ENCODE measurements around the gene RP9. TPM values are rescaled to one million over a fixed set of nuclear protein-coding genes. Genes with fewer than 3 reads are reported as not detected.

RP9 gene
- total and polyA plus RNA-seq, 12 donors, result 4.2 to 23.0 (median 12.1) TPM

DNA sequence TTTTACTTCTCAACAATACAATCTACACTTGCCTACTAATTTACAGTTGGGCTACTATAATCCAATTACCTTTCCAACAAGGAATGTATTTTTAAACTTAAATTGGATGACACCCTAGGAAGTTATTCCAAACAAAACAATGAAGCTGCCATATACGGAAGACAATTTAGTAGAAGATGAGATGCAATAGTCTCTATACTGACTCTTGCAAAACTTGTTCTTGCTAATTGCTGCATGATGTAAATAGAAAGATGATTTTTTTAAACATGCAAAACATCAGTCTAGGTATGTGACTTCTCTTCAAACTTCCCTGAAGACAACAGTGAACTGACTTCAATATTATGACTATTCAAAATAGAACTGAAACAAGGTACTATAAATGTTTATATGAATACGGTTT is 64.2 kb downstream of the RP9 start:
- Histone ChIP-seq H3K4me3 (no peak overlapping the region), H3K27me3 (no peaks in the 10 kb centered on the region), H3K9me3 (replicated peaks in 1 of 3) (no peaks in the 10 kb centered on the region), H3K4me1 (replicated peaks in 1 of 2) (peaks cover 0 to 45% of the 10 kb centered on the region in 2 donors), H3K27ac (no peak overlapping the region), H3K36me3 (replicated peaks in 1 of 2) (no peaks in the 10 kb centered on the region)
- WGBS, 4 donors, result 24 to 73% (median 36%) methylated on average over 2 of the region's 2 CpGs
- TF ChIP-seq, protein P1, sequence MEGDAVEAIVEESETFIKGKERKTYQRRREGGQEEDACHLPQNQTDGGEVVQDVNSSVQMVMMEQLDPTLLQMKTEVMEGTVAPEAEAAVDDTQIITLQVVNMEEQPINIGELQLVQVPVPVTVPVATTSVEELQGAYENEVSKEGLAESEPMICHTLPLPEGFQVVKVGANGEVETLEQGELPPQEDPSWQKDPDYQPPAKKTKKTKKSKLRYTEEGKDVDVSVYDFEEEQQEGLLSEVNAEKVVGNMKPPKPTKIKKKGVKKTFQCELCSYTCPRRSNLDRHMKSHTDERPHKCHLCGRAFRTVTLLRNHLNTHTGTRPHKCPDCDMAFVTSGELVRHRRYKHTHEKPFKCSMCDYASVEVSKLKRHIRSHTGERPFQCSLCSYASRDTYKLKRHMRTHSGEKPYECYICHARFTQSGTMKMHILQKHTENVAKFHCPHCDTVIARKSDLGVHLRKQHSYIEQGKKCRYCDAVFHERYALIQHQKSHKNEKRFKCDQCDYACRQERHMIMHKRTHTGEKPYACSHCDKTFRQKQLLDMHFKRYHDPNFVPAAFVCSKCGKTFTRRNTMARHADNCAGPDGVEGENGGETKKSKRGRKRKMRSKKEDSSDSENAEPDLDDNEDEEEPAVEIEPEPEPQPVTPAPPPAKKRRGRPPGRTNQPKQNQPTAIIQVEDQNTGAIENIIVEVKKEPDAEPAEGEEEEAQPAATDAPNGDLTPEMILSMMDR (IDR thresholded peaks at IDR 0.05), result no peak
- no peak for TF ChIP-seq POLR2A (IDR thresholded peaks at IDR 0.05)
- intact Hi-C loops (cut with DNase I), result no loop called here
- no peak for DNase-seq

Small RNA genes within 50 kb of the gene (small RNA-seq; reads per million reads assigned to genes)
- gene AC074338.1 (0 reads per million in 2 donors), gene RN7SL505P (0 reads per million in 2 donors)

Other genes with a start within 250 kb of the RP9 start
- 10 to 100 TPM; 17.9 to 57.0 (median 25.8) TPM for gene KBTBD2, start 217.6 kb downstream of the RP9 start, total RNA-seq
- gene KBTBD2, start 217.6 kb downstream of the RP9 start, polyA plus RNA-seq, result 10 to 100 TPM; 16.0 to 29.6 (median 20.2) TPM
- 100 to 1,000 TPM in 7 of 9 donors, 10 to 100 TPM in 2; 66.7 to 299 (median 164) TPM for gene FKBP9, start 152.0 kb downstream of the RP9 start, total RNA-seq
- 10 to 100 TPM; 26.8 to 41.5 (median 39.8) TPM for gene FKBP9, start 152.0 kb downstream of the RP9 start, polyA plus RNA-seq
- 10 to 100 TPM in 8 of 9 donors, 1 to 10 TPM in 1; 10.0 to 65.5 (median 21.6) TPM for gene NT5C3A, start 46.6 kb downstream of the RP9 start, total RNA-seq
- 10 to 100 TPM; 13.1 to 34.4 (median 23.6) TPM for gene NT5C3A, start 46.6 kb downstream of the RP9 start, polyA plus RNA-seq
- gene BBS9, start 20.2 kb upstream of the RP9 start, total RNA-seq, result 10 to 100 TPM; 13.5 to 39.4 (median 25.8) TPM
- 1 to 10 TPM; 5.6 to 8.4 (median 7.1) TPM for gene BBS9, start 20.2 kb upstream of the RP9 start, polyA plus RNA-seq

Data from adrenal gland (tissue), 12 donors.